Measurements from ENCODE around the gene NCKAP5.

The NCKAP5 gene

DNA sequence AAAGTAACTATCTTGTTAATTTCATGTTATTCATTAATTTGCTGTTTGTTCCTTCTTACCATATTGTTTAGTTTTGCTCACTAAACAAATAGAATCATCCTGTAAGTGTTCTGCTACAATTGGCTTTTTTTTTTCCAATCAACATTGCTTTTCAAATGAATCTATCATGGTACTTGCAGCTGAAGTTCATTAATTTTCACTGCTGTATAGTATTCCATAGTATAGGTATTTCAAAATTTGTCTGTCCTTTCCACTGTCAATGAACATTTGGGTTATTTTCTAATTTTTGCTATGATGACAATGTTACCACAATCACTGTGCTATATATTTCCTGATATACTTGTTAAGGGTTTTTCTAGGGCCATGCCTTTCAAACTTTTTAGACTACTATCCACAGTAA is 809.3 kb downstream of the NCKAP5 start:
- DNase-seq (ENCODE audit: low read depth, low spot score) = no peak

DNA sequence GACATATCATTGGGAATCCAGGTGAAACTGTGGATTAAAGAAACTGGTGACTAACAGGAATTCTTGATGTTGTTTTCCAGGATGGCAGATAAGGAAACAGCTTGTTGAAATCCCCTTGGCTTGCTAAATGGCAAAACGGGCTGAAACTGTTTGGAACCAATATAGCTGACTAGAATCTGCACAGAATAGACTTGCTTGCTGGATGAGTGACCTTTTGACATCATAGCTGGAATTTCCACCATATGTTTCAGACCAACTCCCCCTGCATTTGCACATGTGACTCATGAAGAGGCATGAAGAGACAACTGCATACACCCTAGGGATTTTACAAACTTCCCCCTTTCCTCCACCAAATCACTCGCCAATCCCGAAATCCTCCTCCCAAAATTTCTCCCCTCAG is 810.6 kb downstream of the NCKAP5 start:
- no peak for DNase-seq (ENCODE audit: low read depth, low spot score)

DNA sequence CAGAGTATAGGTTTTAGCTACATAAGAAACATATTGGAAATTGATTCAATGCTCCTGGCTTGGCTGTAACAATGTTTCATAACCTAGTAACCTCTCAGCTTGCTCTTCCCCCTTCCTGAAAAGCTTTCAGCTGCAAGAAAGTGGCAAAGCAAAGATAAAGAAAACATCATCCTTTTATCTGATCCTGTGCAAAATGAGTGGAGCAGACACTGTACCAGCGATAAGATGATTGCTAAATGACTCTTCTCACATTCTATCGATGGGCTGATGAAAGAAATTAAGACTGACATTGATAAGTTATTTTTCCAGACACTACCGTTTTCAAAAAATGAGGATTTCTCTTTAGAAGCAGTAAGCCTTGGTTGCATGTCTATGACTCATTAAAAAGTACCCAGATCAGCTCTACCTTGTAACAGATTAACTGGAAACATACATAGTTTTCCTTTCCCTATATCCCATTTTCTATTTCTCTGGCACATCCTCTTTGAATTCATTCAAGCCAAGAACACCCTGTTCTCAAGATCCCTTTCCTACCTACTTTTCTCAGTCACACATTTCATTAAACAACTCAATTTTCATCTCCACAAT is 811.2 kb downstream of the NCKAP5 start:
- no peak for DNase-seq (ENCODE audit: low read depth, low spot score)

DNA sequence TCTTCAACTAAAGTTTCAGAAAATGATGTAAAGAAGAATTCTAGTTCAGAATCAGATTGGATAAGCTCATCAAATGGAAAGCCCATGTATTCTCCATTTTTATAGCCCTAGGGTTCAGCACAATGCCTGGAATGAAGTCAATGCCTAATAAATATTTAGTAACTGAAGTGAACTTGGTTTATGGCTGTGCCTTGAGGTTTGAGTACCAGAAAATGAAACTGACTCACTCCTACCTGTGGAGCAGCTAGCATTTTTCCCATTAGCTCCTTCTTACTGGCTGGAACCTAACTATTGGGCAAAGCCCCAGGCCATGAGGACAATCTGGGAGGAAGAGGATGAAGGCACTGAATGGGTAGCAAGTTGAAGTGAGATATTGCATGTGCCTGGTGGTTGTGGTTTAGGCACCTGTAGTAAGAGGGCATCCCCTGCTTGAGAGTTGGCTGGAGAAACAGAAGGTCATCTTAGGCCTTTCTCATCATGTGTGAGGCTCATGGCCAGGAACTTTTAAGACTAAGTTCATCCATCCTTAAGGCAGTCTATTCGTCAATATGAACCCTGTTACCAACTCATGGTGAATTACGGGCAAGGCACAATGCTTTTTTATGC is 813.3 kb downstream of the NCKAP5 start:
- DNase-seq (ENCODE audit: low read depth, low spot score) = no peak

DNA sequence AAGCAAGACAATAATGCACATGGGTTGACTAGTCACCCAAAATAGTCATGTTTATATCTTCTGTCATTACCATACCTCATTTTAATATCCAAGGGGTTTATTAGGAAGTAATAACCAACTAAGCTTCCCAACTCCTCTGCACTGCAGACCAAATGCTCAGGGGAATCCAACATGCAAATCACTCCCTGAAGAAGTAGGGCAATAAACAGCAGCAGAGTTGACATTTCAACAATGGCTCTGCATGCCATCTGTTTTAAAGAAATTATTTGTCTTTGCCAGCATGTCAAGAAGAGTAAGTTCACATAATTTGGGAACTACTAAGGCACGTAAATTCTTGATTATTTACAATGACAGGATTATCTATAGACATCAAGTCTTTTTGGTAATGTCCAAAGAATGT is 813.9 kb downstream of the NCKAP5 start:
- no peak for DNase-seq (ENCODE audit: low read depth, low spot score)

DNA sequence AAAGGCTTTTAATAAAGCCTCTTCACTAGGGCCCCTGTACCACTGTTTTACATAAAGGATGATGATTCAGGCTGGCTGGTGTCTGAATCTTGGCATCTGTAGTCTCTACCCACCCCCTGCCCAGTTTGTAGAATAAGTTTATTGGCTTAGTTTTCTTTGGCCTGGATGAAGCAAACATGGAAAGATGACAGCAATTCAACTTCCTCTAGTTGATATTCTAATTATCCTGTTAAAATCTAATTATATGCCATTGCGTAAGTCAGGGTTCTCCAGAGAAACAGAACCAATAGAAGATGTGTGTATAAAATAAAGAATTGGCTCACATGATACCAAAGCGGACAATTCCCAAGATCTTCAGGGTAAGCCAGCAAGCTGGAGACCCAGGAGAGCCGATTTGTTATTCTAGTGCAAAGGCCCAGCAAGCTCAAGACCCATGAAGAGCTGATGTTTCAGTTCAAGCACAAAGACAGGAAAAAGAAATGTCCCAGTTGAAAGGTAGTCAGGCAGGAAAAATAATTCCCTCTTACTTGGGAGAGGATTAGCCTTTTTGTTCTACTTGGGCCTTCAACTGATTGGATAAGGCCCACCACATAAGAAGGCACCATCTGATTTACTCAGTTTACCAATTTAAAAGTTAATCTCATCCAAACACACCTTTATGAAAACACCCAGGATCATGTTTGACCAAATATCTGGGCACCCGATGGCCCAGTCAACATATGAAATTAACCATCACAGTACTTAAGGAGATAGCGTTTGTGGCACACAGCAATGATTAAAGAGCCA is 815.6 kb downstream of the NCKAP5 start:
- no peak for DNase-seq (ENCODE audit: low read depth, low spot score)

DNA sequence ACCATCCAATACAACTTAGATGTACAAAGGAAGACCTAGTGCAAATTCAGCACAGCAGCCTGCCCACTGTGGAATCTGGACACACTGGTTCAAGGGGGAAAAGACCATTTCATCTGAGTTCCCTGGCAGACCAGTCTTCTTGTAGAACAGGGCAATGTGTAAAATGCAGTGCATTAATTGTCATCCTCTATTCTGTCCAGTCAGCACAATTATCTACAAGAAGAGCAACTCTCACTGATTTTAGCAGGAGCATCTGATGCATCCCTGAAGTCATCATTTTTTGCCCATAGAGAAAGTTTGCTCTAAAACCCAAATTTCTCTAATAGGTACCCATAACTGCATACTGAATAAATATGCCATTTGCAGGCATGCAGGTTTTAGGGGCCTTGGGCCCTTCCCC is 816.4 kb downstream of the NCKAP5 start:
- no peak for DNase-seq (ENCODE audit: low read depth, low spot score)

DNA sequence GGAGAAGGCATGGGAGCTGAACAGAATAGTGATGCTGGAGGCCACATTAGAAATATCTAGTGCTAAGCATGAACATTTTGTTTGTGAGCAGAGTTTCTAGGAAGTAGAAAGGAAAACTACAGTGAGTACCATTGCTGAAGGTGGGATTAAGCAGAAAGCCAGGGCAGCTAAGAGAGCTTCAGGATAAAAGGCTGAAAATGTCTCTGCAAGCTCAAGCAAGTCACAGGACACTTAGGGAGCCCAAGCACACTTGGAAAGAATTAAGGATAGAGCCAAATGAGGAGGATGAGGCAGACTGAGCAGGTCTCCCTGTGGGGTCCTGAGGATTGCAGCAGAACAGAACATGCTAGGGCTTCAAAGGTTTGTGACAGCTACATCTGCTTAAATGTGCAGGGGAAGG is 817.7 kb downstream of the NCKAP5 start:
- no peak for DNase-seq (ENCODE audit: low read depth, low spot score)

DNA sequence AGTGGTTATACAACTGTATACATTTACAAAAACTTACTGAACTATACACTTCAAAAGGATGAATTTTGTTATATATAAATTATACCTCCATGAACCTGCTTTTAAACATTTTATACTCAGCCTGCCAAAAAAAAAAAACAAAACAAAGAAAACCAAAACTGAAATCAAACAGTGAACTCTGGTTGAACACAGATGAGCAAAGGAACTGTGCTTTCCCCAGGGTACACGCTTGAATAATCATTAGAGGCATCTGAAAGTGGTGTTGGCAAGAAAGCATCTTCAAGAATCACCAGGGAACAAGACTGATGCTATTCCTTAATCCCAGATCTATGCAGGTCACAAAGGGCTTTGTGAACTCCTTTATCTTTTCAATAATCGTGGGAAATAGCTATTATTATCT is 821.2 kb downstream of the NCKAP5 start:
- DNase-seq (ENCODE audit: low read depth, low spot score) = no peak

DNA sequence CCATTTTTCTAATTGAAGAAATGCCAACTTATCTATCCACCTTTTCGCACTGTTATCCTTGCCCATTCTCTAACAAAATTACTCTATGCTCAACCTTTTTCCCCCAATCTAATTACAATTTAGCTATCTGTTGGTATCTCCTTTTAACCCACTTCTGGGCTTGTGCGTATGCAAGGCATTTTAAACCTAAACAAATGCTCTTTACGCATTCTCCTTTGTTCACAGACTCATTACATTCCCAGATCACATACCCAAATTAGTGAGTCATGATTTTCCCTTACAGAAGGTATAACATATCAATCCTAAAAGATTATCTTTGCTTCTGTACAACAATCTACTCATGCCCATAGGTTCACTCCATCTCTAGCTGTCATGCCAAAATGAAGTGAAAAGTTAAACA is 826.5 kb downstream of the NCKAP5 start:
- DNase-seq (ENCODE audit: low read depth, low spot score) = no peak

DNA sequence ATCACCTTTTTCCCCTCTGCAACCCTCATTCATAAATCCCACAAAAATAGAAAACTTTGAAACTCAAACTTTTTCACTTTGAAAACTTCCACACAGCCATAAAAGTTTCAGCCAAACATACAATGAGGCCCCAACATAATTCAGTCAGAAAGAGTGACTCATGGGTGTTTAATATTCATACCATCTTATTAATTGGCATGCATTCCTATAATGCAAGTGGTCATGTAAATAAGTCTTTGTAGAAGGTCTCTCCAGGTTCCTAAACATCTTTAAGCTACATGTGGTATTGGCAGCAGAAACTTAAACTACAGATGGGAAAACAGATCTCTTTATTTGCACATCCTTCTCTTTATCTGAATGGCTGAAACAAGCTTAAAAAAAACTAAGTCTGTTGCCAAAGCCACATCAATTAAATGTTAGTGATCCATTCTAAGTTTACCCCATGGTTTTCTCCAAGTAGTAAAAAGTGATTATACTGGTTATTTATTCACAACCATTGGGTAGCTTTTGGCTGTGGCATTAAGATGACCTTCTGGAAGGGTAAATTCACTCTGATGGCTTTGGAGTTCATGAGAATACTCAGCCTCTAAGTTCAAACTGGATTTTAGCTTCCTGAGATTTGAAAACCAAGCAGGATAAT is 828.1 kb downstream of the NCKAP5 start:
- DNase-seq (ENCODE audit: low read depth, low spot score) = no peak

DNA sequence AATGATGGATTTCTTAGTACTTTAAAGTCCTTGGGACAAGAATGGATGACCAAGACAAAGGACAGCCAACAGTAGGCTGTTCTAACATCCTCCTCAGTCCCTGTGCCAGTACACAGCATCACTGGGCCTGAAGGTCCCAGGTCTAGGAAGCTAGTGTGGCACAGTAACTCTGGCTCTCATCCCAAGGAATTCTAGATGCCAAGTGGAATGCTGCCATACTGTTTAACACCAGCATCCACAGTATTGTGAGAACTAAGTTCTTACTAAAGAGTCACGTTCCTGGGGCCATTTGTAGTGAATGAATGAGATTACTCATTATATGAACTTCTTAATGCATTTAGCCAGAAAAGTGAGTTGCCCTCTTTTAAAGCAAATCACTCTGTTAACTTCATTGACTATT is 830.0 kb downstream of the NCKAP5 start:
- no peak for DNase-seq (ENCODE audit: low read depth, low spot score)

DNA sequence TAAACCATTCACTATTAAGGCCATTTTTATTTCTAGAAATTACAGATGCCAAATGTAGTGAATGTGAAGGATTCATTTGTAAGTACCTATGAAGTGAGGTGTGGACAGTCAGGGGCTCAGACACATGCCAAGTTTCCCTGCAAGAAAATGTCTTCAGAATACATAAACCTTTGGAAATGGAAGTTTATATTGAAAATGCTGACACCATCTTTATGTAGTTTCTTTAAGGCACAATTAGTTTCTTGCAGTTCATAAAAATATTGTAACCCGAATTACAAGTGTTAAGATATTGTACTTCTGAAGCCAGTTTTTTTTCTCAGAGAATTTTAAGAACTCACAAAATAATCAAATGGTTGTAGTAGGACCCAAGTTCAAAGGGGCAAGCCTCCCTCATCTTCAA is 832.2 kb downstream of the NCKAP5 start:
- no peak for DNase-seq (ENCODE audit: low read depth, low spot score)

DNA sequence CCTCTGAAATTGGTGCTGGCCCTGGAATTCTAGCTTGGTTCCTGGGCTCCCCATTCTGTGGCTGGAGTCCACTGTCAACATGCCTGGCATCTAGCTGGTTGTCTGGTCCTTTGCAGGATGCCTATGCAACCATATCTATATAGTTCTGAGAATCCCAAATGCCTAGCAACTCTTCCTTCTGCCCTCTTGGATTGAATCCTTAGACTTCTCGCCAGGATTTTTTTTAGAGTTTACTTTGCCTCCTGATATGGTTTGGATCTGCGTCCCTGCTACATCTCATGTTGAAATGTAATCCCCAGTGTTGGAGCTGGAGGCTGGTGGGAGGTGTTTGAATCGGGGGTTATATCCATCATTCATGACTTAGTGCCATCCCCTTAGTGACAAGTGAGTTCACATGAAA is 833.3 kb downstream of the NCKAP5 start:
- DNase-seq (ENCODE audit: low read depth, low spot score) = no peak

DNA sequence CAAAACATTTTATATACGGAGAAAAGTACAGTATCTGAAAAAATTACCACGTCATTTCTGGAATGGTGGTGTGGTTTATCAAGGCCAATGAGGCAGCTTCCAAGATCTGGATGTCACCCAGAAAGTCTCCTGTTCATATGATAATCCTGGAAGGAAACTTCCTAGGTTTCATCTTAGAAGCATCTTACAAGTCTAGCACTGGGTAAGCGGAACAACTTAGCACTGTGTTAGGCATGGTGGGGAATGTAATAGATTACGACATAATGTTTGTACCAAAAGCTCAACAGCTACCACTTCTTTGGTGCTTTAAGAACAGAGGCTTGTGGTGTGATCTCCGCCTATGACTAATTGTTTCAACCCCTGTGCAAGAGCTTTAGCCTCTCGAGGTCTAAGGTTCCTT is 835.2 kb downstream of the NCKAP5 start:
- DNase-seq (ENCODE audit: low read depth, low spot score) = no peak

DNA sequence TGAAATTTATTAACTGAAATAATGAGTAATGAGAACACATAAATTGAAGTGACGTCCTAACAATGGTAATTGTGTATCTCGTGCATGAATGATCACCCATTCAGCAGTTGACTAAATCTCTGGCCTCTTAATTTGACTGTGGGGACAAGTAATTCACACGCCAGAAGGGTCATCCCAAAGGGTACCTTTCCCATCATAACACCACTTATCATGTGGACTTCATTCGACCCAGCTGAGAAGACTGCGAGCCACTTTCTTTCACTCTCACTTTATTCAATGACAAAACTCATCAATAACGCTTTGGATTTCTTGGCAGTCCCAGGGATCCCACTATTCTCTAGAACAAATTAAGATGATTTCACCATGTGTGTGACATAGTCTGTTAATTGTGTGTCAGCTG is 835.6 kb downstream of the NCKAP5 start:
- no peak for DNase-seq (ENCODE audit: low read depth, low spot score)

DNA sequence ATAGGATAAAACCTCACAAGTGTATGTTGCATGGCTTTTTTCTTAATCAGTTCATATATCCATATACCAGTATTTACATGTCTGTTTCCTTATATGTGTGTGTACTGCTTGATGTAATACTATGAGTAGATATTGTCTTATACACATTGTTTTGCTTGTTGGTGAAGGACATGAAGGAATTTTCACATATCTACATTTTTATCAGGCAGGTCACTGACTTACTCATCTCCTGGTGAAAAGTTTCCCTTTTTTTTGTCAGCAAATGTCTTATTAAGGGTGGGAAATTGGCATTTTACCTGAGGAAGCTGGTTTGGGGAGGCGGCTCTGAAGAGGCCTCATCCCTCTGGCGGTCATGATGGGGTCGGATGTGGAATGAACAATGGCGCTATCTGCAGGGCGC is 836.8 kb downstream of the NCKAP5 start:
- no peak for DNase-seq (ENCODE audit: low read depth, low spot score)

DNA sequence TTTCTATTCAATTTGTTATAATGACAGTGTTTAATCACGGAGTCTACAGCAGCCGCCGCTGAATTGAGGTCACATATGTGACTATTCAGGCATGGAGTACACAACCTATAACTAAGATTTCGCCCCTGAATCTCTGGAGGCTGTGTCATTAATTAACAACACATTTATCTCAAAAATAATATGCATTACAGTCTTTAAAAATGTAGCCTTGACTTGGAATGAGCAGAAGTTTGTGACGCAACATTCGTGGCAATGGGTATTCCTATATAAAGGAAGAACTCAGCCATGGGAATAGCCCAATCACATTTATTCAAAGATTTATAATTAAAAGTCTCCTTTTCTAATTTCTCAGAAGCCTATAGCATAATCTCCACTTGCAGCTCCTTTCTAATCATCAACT is 837.7 kb downstream of the NCKAP5 start:
- DNase-seq (ENCODE audit: low read depth, low spot score) = no peak

DNA sequence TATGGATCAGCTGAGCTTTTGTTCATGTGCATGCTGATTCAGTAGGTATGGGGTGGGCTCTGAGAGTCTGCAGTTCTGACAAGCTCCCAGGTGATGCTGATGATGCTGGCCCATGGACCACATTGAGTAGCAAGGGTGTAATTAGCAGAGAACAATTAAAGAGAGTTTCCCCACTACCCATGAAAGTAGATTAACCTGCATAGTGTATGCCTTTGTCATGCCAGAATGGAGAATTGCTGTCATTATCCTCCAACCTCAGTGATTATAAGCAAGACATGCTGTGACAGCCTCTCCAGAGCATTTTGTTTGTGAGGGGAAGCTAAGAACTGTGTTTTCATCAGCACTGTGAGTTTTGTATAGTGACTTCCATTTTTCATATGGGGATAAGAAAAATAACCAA is 838.7 kb downstream of the NCKAP5 start:
- DNase-seq (ENCODE audit: low read depth, low spot score) = no peak

DNA sequence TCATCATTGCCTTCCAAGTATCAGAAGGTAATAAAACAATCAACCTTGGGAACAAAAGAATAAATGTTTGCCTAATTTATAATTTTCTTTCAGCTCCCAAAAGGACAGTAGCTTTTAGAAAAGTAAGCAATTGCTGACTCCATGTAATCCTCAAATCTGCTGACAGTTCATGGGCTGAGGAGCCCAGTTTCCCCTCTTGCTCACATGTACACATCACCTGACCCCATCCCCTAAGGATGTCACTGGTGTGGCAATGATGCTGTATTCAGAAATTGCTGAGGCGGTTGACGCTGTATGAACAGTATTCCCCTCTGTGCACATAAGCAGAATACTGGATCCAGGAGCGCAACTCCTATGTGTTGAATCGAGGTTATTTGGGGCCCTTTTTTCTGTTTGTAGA is 842.1 kb downstream of the NCKAP5 start:
- DNase-seq (ENCODE audit: low read depth, low spot score) = no peak

DNA sequence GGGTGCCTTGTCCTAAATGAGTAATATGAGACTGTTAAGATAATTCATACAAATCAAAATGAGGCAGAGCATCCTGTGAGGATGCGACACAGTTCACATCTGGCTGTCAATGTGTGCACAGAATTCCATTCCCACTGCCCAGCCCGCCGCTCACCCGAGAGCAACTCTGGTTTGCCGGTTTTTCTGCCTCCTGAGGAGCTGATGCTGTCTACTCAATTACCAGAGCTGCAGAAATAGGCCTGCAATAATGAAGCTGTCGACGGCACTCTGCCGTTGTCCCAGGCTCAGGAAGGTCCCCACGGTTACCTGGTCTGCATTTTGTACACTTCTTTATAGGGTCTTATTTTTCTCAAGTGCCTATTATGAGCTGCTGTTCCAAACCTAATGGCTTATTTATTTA is 842.5 kb downstream of the NCKAP5 start:
- DNase-seq (ENCODE audit: low read depth, low spot score) = no peak

DNA sequence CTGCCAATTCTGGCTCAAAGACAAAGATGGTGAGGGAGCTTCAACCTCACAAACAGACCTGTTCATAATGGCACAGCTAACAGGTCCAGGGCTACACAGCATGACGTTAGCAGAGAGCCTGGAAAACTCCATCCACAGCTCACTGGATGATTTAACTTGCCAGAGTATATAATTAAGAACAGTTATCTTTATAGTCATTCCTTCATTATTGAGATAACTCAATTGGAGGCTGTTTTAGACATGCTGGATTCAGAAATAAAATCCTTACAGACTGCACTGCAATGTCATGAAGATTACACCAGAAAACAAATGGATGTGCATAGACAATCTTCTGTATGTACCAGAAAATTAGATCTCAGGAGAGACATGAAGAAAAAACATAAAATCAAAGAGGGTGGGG is 843.1 kb downstream of the NCKAP5 start:
- no peak for DNase-seq (ENCODE audit: low read depth, low spot score)

DNA sequence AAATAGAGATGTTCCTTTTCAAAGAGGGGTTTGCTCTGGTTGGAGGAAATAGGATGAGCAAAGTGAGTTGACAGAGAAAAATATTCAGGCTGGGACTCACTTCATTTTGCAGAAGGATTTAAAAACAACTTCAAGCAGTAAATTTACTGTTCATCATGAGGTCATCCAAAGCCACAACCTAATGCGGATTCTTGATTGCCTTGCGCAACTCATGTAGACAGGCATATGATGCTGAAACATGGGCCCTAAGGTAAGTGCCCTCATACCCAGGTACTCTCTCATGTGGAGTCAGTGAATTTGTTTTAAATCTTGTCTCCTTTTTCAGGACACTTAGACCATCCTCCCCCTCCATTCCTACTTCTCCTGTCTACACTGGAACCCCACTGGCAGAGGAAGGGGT is 846.3 kb downstream of the NCKAP5 start:
- no peak for DNase-seq (ENCODE audit: low read depth, low spot score)
